GM19395 (cell line): ENCODE measurements around the gene MARCHF6.
A peak's percentile ranks its signal among the peaks of the same experiment; 100 is the strongest.
"Not testable (repeated sequence)": the region's sequence is repeated elsewhere in the genome, so short reads cannot be mapped to it uniquely, and the experiment has no call there.

Experiments used
- ATAC-seq: cut with Tn5 transposase; IDR thresholded peaks from one replicate; pipeline ENCODE4 v1.9.1; 2021; ENCODE audit warnings: mild to moderate bottlenecking, moderate library complexity; ENCODE audit not compliant: unreplicated experiment

MARCHF6 gene

GRCh38 chr5:10344461-10345106 is 8.9 kb upstream of the MARCHF6 start:
- not testable (repeated sequence) for ATAC-seq

- no peak for ATAC-seq
These were observed 5.2 kb upstream of the MARCHF6 start for GRCh38 chr5:10348258-10348657.

GRCh38 chr5:10351199-10351905 is 2.1 kb upstream of the MARCHF6 start:
- ATAC-seq = no peak

DNA sequence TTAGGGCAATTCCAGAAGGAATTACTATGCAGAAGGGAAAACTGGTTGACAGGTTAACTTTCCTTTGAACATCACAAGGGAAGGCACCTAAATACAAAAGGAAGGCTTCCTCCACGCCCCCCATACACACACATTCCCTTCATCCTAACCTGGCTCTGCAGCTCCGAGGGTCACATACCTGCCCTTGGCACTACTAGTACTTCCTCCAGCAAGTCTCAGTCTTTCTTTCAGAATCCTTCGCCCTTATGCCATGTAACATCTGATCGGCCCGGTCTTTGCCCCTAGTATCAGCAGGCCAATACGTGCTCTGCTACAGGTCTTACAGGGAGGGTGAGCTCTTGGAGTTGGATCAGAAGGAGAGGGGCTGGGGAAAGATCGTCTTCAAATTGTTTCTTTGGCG is 1.6 kb upstream of the MARCHF6 start:
- ATAC-seq = no peak

GRCh38 chr5:10352430-10353240 is 860 bp upstream of the MARCHF6 start:
- ATAC-seq = no peak

GRCh38 chr5:10354048-10354872 is 765 bp downstream of the MARCHF6 start:
- peak; percentile 36 for ATAC-seq

GRCh38 chr5:10355071-10355889 is 1.8 kb downstream of the MARCHF6 start:
- peak; percentile 15 for ATAC-seq

- ATAC-seq = no peak
These were observed 5.5 kb downstream of the MARCHF6 start for GRCh38 chr5:10358999-10359398.

- ATAC-seq = no peak
These were observed 7.2 kb downstream of the MARCHF6 start for GRCh38 chr5:10360686-10361085.

- no peak for ATAC-seq
These were observed 10.2 kb downstream of the MARCHF6 start for GRCh38 chr5:10363519-10364185.

- ATAC-seq = no peak
These were observed 10.7 kb downstream of the MARCHF6 start for GRCh38 chr5:10364186-10364689.

GRCh38 chr5:10365782-10366181 is 12.3 kb downstream of the MARCHF6 start:
- no peak for ATAC-seq

DNA sequence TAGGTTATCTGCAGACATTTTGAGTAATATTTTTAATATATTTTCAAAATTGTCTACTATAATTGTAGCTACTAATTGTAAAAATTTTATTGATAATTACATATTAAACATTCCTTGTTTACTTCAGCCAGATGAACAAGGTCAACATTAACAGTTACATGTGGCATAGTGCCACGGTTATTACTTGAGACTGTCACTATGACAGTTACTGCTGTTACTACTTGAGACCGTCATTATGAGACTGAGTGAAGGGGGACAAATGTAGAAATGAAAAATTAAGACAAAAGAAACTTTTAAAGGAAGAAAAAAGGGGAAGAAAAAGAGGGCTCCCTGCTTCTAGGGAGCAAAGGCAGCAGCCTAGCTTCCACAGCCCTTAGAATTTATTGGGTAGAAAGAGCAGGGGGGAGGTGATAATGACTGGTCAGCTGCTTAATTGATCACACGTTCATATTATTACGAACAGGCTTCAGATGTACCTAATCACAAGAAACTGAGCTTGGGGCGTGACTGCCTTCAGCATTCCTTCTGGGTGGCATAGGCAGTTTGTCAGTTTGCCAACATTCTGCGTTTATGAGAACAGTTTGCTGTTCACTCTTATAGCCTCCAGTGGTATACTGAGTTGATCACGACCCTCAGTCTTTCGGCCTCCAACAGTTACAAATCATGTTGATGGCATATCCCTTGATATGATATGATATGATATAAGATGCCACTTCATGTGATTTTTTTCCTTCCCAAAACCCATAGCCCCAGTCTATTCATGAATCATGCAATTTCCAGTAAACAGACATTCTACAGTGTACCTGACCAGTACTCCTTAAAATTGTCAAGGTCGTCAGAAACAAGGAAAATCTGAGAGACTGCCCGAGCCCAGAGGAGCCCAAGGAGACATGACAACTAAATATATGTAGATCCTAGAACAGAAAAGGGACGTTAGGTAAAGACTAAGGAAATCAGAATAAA is 13.1 kb downstream of the MARCHF6 start:
- no peak for ATAC-seq

- no peak for ATAC-seq
These were observed 14.1 kb downstream of the MARCHF6 start for GRCh38 chr5:10367579-10367978.

DNA sequence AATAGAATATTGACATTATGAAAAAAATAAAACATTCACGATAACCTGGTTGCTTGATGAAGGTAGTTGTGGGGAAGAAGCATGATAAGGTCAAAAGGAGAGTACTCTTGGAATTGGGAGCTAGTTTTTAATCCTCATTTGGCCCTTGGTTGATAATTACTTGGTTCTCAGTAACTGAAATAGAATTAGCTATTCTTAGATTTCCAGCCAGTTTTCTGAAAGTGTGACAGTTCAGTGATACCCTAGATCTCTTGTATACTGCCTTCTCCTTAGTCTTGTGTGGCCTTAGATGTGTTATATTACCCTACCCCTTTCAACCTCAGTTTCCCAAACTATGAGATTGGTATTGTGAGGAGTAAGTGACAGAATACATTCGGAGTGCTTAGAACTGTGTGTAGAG is 17.4 kb downstream of the MARCHF6 start:
- ATAC-seq = no peak

GRCh38 chr5:10371369-10371768 is 17.9 kb downstream of the MARCHF6 start:
- not testable (repeated sequence) for ATAC-seq

DNA sequence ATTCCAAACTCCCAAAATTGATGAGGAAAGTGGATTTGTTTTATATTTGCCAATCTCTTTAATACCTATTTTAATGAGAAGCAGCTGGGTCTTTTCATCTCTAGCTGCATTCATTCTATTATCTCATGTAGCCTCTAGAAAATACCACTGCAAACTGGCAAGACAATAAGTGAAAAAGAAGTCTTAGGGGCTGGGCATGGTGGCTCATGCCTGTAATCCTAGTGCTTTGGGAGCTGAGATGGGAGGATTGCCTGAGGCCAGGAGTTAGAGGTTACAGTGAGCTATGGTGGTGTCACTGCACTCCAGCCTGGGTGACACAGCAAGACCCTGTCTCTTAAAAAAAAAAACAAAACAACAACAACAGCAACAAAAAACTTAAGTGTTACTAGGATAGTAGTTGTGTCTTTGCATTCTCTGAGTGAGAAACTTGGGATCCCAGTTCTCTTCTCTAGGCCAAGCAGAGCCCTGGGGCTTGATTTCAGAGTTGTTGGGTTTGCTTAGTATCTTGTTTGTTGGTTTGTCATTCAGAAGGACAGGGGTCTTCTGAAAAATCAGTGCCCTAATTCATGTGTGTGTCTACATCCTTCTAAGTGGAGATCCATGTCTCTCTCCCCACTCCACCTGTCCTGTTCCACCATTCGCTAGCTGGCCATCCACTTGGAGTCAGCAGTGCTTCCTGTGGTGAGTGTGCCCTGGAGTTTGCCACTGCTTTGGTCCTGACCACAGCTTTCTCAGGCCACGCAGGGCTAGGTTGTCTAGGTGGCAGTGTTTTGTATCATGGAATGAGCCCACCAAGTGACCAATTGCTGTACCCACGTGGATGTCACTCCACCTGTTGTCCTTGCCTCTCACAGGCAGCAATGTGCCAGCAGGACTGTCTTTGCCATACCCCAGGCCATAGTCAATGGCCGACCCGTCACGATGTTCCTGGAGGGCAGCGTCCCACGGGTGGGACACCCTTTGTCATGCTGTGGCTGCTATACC is 19.5 kb downstream of the MARCHF6 start:
- no peak for ATAC-seq
